HepG2 (cell line): ENCODE data around the gene SNAP91. TPM values are rescaled to one million over a fixed set of nuclear protein-coding genes. Genes with fewer than 3 reads are reported as not detected.

ENCODE experiments used
- REL ChIP-seq: sonication (generic); formaldehyde crosslinking; conservative IDR thresholded peaks from 2 replicates; pipeline ENCODE4 v1.8.0; 2022; ENCODE audit warnings: mild to moderate bottlenecking, missing genetic modification reagents, moderate library complexity
- UBTF ChIP-seq: sonication (generic); formaldehyde crosslinking; IDR thresholded peaks from 2 replicates; pipeline ENCODE4 v1.4.0; 2020; ENCODE audit warnings: mild to moderate bottlenecking, missing genetic modification reagents
- ZFP91 ChIP-seq: sonication (generic); formaldehyde crosslinking; IDR thresholded peaks from 2 replicates; pipeline ENCODE4 v1.9.0; 2022; ENCODE audit warnings: missing genetic modification reagents, mild to moderate bottlenecking, borderline replicate concordance
- ZNF407 ChIP-seq: sonication (generic); formaldehyde crosslinking; IDR thresholded peaks from one replicate; pipeline ENCODE4 v1.5.1; 2020; ENCODE audit warnings: mild to moderate bottlenecking, missing genetic modification reagents; ENCODE audit errors: not compliant biosample characterization
- ZNF431 ChIP-seq: sonication (generic); formaldehyde crosslinking; IDR thresholded peaks from 2 replicates; pipeline ENCODE4 v1.9.0; 2022; ENCODE audit warnings: missing genetic modification reagents, low read depth, mild to moderate bottlenecking, borderline replicate concordance
- ZNF687 ChIP-seq: sonication (generic); formaldehyde crosslinking; IDR thresholded peaks from 2 replicates; pipeline ENCODE4 v1.5.1; 2020; ENCODE audit warnings: mild to moderate bottlenecking, missing genetic modification reagents, moderate library complexity
- polyA plus RNA-seq, 8 experiments: library from polyadenylated mRNA; depleted of rRNA in 3 of 8; stranded (reverse) in 7 of 8; unstranded in 1 of 8; fragments of >200 nt; fragmentation: Illumina TruSeq in 4 of 8; extraction: Trizol in 4 of 8; gene quantifications; 2 replicates each; pipeline versions ENCODE4 v1.2.1 to v1.2.3, GENCODE V29; 2011 to 2016; ENCODE audit warnings: low read depth in 4 of 8, missing spikeins in 1 of 8, mixed read lengths in 1 of 8; ENCODE audit not compliant: insufficient read depth in 1 of 8
- total RNA-seq, 5 experiments: library from RNA; depleted of rRNA; stranded (reverse); fragments of >200 nt; fragmentation: Illumina TruSeq; extraction: Trizol; gene quantifications; 2 replicates each; pipeline ENCODE4 v1.2.3, GENCODE V29; 2016; ENCODE audit warnings: low read depth in 1 of 5

Gene SNAP91
- total and polyA plus RNA-seq, 2 of the 13 experiments (the other 11 are each of a cell fraction or from before 2014, with no cell fraction given) = not detected

GRCh38 chr6:83708970-83709747 is at the start of gene SNAP91 (continued):
- TF ChIP-seq ZNF407 (CRISPR knock-in tag) (peak; percentile 20), REL (no peak), ZNF431 (CRISPR knock-in tag) (no peak), UBTF (CRISPR knock-in tag) (peak; percentile 23; the same call in 1 of the 2 replicates), ZFP91 (CRISPR knock-in tag) (no peak), ZNF687 (peak; percentile 38; the same call in 1 of the 2 replicates)
